ENCODE results near the gene MLLT1. TPM values are rescaled to one million over a fixed set of nuclear protein-coding genes. Genes with fewer than 3 reads are reported as not detected.

The MLLT1 gene
- total RNA-seq, 2 donors from 2014 or later: 49.2 to 52.0 TPM

GRCh38 chr19:6218491-6219146 is 61.2 kb downstream of the MLLT1 start:
- intact Hi-C loops (cut with DNase I): loop anchor here in 1 of 2 donors (5.0 kb wide), 1 partner anchor 64 kb away; no protein-coding TSS in a partner anchor
- peak; percentile 97 for DNase-seq (ENCODE audit: low spot score)

GRCh38 chr19:6217752-6218334 is 61.9 kb downstream of the MLLT1 start:
- no peak for DNase-seq (ENCODE audit: low spot score)
- intact Hi-C loops (cut with DNase I): loop anchor here in 1 of 2 donors (5.0 kb wide), 1 partner anchor 64 kb away; no protein-coding TSS in a partner anchor

GRCh38 chr19:6216996-6217751 is 62.6 kb downstream of the MLLT1 start:
- no peak for DNase-seq (ENCODE audit: low spot score)
- intact Hi-C loops (cut with DNase I): loop anchor here in 1 of 2 donors (5.0 kb wide), 1 partner anchor 65 kb away; no protein-coding TSS in a partner anchor

GRCh38 chr19:6216236-6216995 is 63.4 kb downstream of the MLLT1 start:
- no peak for DNase-seq (ENCODE audit: low spot score)
- intact Hi-C loops (cut with DNase I): loop anchor here in 1 of 2 donors (5.0 kb wide), 1 partner anchor 66 kb away; no protein-coding TSS in a partner anchor

- intact Hi-C loops (cut with DNase I): loop anchor here in 1 of 2 donors (5.0 kb wide), 1 partner anchor 67 kb away; no protein-coding TSS in a partner anchor
- no peak for DNase-seq (ENCODE audit: low spot score)
These were observed 64.0 kb downstream of the MLLT1 start for GRCh38 chr19:6215701-6216235.

- DNase-seq (ENCODE audit: low spot score): no peak
- intact Hi-C loops (cut with DNase I): loop anchor here in 1 of 2 donors (5.0 kb wide), 1 partner anchor 67 kb away; no protein-coding TSS in a partner anchor
These were observed 64.8 kb downstream of the MLLT1 start for GRCh38 chr19:6214881-6215541.

GRCh38 chr19:6213696-6214641 is 65.8 kb downstream of the MLLT1 start:
- intact Hi-C loops (cut with DNase I): no loop called here
- DNase-seq (ENCODE audit: low spot score): no peak

- DNase-seq (ENCODE audit: low spot score): no peak
- intact Hi-C loops (cut with DNase I): no loop called here
These were observed 66.5 kb downstream of the MLLT1 start for GRCh38 chr19:6213266-6213595.

GRCh38 chr19:6212403-6213265 is 67.1 kb downstream of the MLLT1 start:
- intact Hi-C loops (cut with DNase I): no loop called here
- DNase-seq (ENCODE audit: low spot score): no peak

GRCh38 chr19:6211632-6212402 is 68.0 kb downstream of the MLLT1 start:
- no peak for DNase-seq (ENCODE audit: low spot score)

GRCh38 chr19:6210721-6211600 is 68.8 kb downstream of the MLLT1 start:
- DNase-seq (ENCODE audit: low spot score): peak; percentile 79
- intact Hi-C loops (cut with DNase I): no loop called here

More at GRCh38 chr19:6211632-6212402, 68.0 kb downstream of the MLLT1 start:
- intact Hi-C loops (cut with DNase I): no loop called here

- DNase-seq (ENCODE audit: low spot score): peak; percentile 30
- intact Hi-C loops (cut with DNase I): no loop called here
These were observed 69.7 kb downstream of the MLLT1 start for GRCh38 chr19:6210091-6210490.

GRCh38 chr19:6209680-6210079 is 70.1 kb downstream of the MLLT1 start:
- intact Hi-C loops (cut with DNase I): no loop called here

GRCh38 chr19:6209233-6209632 is 70.5 kb downstream of the MLLT1 start:
- peak; percentile 48 for DNase-seq (ENCODE audit: low spot score)
- intact Hi-C loops (cut with DNase I): no loop called here

More at GRCh38 chr19:6209680-6210079, 70.1 kb downstream of the MLLT1 start:
- no peak for DNase-seq (ENCODE audit: low spot score)
